Stimulated activated CD4-positive, alpha-beta T cell treated with anti-CD3 and anti-CD28 coated beads, TNF-alpha, amount 100 ng/mL, for 4 hours (primary cell): ENCODE measurements around the gene SRSF6.
"Not testable (repeated sequence)": the region's sequence is repeated elsewhere in the genome, so short reads cannot be mapped to it uniquely, and the experiment has no call there.

Experiments
- DNase-seq, 3 experiments: peaks; one replicate each; pipeline ENCODE4 v3.0.0-alpha.2; 2020; ENCODE audit warnings: low read depth in 3 of 3

The SRSF6 gene

GRCh38 chr20:43457640-43458421 is at the start of gene SRSF6:
Gene SRSF6 (plus strand): TSS chr20:43457896. CDS start chr20:43458034, 138 bp downstream.
- peak; percentile 84 to 93 (median 86) for DNase-seq

- no peak for DNase-seq
Observed at GRCh38 chr20:43408848-43409576, 48.7 kb upstream of the SRSF6 start.

- no peak for DNase-seq
Observed at GRCh38 chr20:43409577-43409913, 48.2 kb upstream of the SRSF6 start.

- no peak for DNase-seq
Observed at GRCh38 chr20:43415661-43416430, 41.9 kb upstream of the SRSF6 start.

- DNase-seq = no peak
Observed at GRCh38 chr20:43416591-43417228, 41.0 kb upstream of the SRSF6 start.

GRCh38 chr20:43420192-43420591 is 37.5 kb upstream of the SRSF6 start:
- no peak for DNase-seq

GRCh38 chr20:43420913-43421312 is 36.8 kb upstream of the SRSF6 start:
- not testable (repeated sequence) for DNase-seq

GRCh38 chr20:43426172-43426571 is 31.5 kb upstream of the SRSF6 start:
- no peak for DNase-seq

- no peak for DNase-seq
Observed at GRCh38 chr20:43430265-43431133, 27.2 kb upstream of the SRSF6 start.

GRCh38 chr20:43431134-43431519 is 26.6 kb upstream of the SRSF6 start:
- DNase-seq = no peak

GRCh38 chr20:43432498-43432897 is 25.2 kb upstream of the SRSF6 start:
- no peak for DNase-seq

- no peak for DNase-seq
Observed at GRCh38 chr20:43433250-43433854, 24.3 kb upstream of the SRSF6 start.

GRCh38 chr20:43434565-43434964 is 23.1 kb upstream of the SRSF6 start:
- no peak for DNase-seq

- DNase-seq = no peak
Observed at GRCh38 chr20:43438578-43439316, 18.9 kb upstream of the SRSF6 start.

GRCh38 chr20:43440531-43440930 is 17.2 kb upstream of the SRSF6 start:
- no peak for DNase-seq

- DNase-seq = no peak
Observed at GRCh38 chr20:43442282-43442880, 15.3 kb upstream of the SRSF6 start.

GRCh38 chr20:43444107-43444506 is 13.6 kb upstream of the SRSF6 start:
- DNase-seq = no peak

GRCh38 chr20:43446361-43446879 is 11.3 kb upstream of the SRSF6 start:
- DNase-seq = no peak

- not testable (repeated sequence) for DNase-seq
Observed at GRCh38 chr20:43448431-43448747, 9.3 kb upstream of the SRSF6 start.
